IPS-15b (cell line): Measurements from ENCODE around the gene ANKRD36C.
"Not testable (repeated sequence)": the region's sequence is repeated elsewhere in the genome, so short reads cannot be mapped to it uniquely, and the experiment has no call there.

Experiments
- H3K27me3 ChIP-seq: one replicate; pipeline ENCODE4 v1.6.1; 2013; ENCODE audit warnings: low read length; ENCODE audit not compliant: control insufficient read depth, insufficient read depth
- H3K36me3 ChIP-seq: one replicate; pipeline ENCODE4 v1.6.1; 2013; ENCODE audit warnings: low read length; ENCODE audit not compliant: control insufficient read depth, insufficient read depth
- H3K4me1 ChIP-seq: one replicate; pipeline ENCODE4 v1.6.1; 2013; ENCODE audit warnings: mild to moderate bottlenecking, low read length; ENCODE audit not compliant: control insufficient read depth, insufficient read depth
- H3K4me3 ChIP-seq: one replicate; pipeline ENCODE4 v1.5.1; 2013; ENCODE audit warnings: low read depth, low read length
- H3K9ac ChIP-seq: one replicate; pipeline ENCODE4 v1.6.1; 2013; ENCODE audit warnings: low read depth, mild to moderate bottlenecking, low read length
- H3K9me3 ChIP-seq: one replicate; pipeline ENCODE4 v1.6.1; 2013; ENCODE audit warnings: mild to moderate bottlenecking, low read length; ENCODE audit not compliant: control insufficient read depth, insufficient read depth

The ANKRD36C gene

GRCh38 chr2:95788642-95789041, 203.0 kb downstream of the ANKRD36C start:
- H3K4me1 ChIP-seq, H3K4me3 ChIP-seq, H3K9ac ChIP-seq, H3K36me3 ChIP-seq, H3K27me3 ChIP-seq, H3K9me3 ChIP-seq: not testable (repeated sequence)
